HEK293 (cell line): ENCODE measurements around the gene CDK14.

Experiments used
- CTCF ChIP-seq: fragments of 450-650 bp; formaldehyde crosslinking; IDR thresholded peaks from 2 replicates; pipeline ENCODE4 v1.5.1; 2016; ENCODE audit warnings: missing biosample characterization, missing genetic modification characterization
- ZBTB20 ChIP-seq: fragments of 450-650 bp; formaldehyde crosslinking; IDR thresholded peaks from 2 replicates; pipeline ENCODE4 v1.5.1; 2016; ENCODE audit warnings: missing biosample characterization, missing genetic modification characterization
- ZEB2 ChIP-seq: fragments of 450-650 bp; formaldehyde crosslinking; IDR thresholded peaks from 2 replicates; pipeline ENCODE4 v1.5.1; 2016; ENCODE audit warnings: missing biosample characterization, missing genetic modification characterization
- ZFP69B ChIP-seq: fragments of 450-650 bp; formaldehyde crosslinking; IDR thresholded peaks from 2 replicates; pipeline ENCODE4 v1.5.1; 2016; ENCODE audit warnings: missing biosample characterization, missing genetic modification characterization
- ZIC2 ChIP-seq: fragments of 450-650 bp; formaldehyde crosslinking; IDR thresholded peaks from 2 replicates; pipeline ENCODE4 v1.5.1; 2016; ENCODE audit warnings: missing biosample characterization, missing genetic modification characterization
- ZNF18 ChIP-seq: fragments of 450-650 bp; formaldehyde crosslinking; IDR thresholded peaks from 2 replicates; pipeline ENCODE4 v1.5.1; 2016; ENCODE audit warnings: missing biosample characterization, missing genetic modification characterization
- ZNF704 ChIP-seq: fragments of 450-650 bp; formaldehyde crosslinking; IDR thresholded peaks from 2 replicates; pipeline ENCODE4 v1.5.1; 2016; ENCODE audit warnings: missing biosample characterization, missing genetic modification characterization

GRCh38 chr7:91019686-91020385, 423.7 kb downstream of the CDK14 start:
- TF ChIP-seq ZNF18 (tag by site-specific recombination) (no peak), ZNF704 (tag by site-specific recombination) (no peak), CTCF (no peak), ZFP69B (tag by site-specific recombination) (no peak), ZBTB20 (tag by site-specific recombination) (no peak), ZIC2 (tag by site-specific recombination) (no peak), ZEB2 (tag by site-specific recombination) (no peak)
